GM12873 (cell line): ENCODE measurements around the gene PRUNE2.
A peak's percentile ranks its signal among the peaks of the same experiment; 100 is the strongest.

Source experiments
- CTCF ChIP-seq: IDR thresholded peaks from 2 replicates; pipeline ENCODE4 v1.5.1; 2012; ENCODE audit warnings: low read depth, mild to moderate bottlenecking, moderate library complexity, low read length, control low read depth; ENCODE audit not compliant: insufficient read depth; ENCODE audit errors: missing control alignments

The PRUNE2 gene

GRCh38 chr9:76580820-76581219, 325.1 kb downstream of the PRUNE2 start:
- TF ChIP-seq CTCF = no peak

- TF ChIP-seq CTCF = no peak
Observed at GRCh38 chr9:76580188-76580587, 325.7 kb downstream of the PRUNE2 start.

GRCh38 chr9:76576344-76576743, 329.6 kb downstream of the PRUNE2 start:
- TF ChIP-seq CTCF = no peak

GRCh38 chr9:76575761-76576160, 330.2 kb downstream of the PRUNE2 start:
- TF ChIP-seq CTCF = no peak

GRCh38 chr9:76573905-76574760, 331.8 kb downstream of the PRUNE2 start:
- peak; percentile 36 for TF ChIP-seq CTCF

GRCh38 chr9:76573408-76573807, 332.5 kb downstream of the PRUNE2 start:
- TF ChIP-seq CTCF = no peak

- TF ChIP-seq CTCF = no peak
Observed at GRCh38 chr9:76572151-76572550, 333.8 kb downstream of the PRUNE2 start.
